Osteocyte (in vitro differentiated cells): ENCODE measurements around the gene SYPL1. TPM values are rescaled to one million over a fixed set of nuclear protein-coding genes. Genes with fewer than 3 reads are reported as not detected.

Source experiments
- DNase-seq: peaks from one replicate; pipeline ENCODE4 v3.0.0; 2021; ENCODE audit warnings: mixed read lengths; ENCODE audit not compliant: unreplicated experiment; ENCODE audit errors: extremely low spot score
- H3K27ac Mint-ChIP-seq: one replicate; pipeline ENCODE4 v1.8.0; 2021; ENCODE audit warnings: mild to moderate bottlenecking, mixed read lengths; ENCODE audit not compliant: unreplicated experiment
- H3K27me3 Mint-ChIP-seq: one replicate; pipeline ENCODE4 v1.8.0; 2021; ENCODE audit warnings: mixed read lengths; ENCODE audit not compliant: unreplicated experiment
- H3K36me3 Mint-ChIP-seq: one replicate; pipeline ENCODE4 v1.8.0; 2021; ENCODE audit warnings: mixed read lengths; ENCODE audit not compliant: unreplicated experiment
- H3K4me1 Mint-ChIP-seq: one replicate; pipeline ENCODE4 v1.8.0; 2021; ENCODE audit warnings: mixed read lengths; ENCODE audit not compliant: unreplicated experiment
- H3K4me3 Mint-ChIP-seq: one replicate; pipeline ENCODE4 v1.8.0; 2021; ENCODE audit warnings: mild to moderate bottlenecking, moderate library complexity, mixed read lengths; ENCODE audit not compliant: unreplicated experiment
- H3K9me3 Mint-ChIP-seq: one replicate; pipeline ENCODE4 v1.8.0; 2021; ENCODE audit warnings: mixed read lengths; ENCODE audit not compliant: unreplicated experiment
- CTCF ChIP-seq: fragments of 200-600 bp; sonication (generic); IDR thresholded peaks from 2 replicates; pipeline ENCODE4 v1.5.0; 2021; ENCODE audit warnings: antibody characterized with exemption, mild to moderate bottlenecking, moderate library complexity
- total RNA-seq: library from RNA; stranded (reverse); gene quantifications from 2 replicates; pipeline ENCODE4 v1.2.1, GENCODE V29; 2021

Gene SYPL1
- total RNA-seq, 1 donor from 2014 or later, result 80.9 TPM

- no peaks in the 10 kb centered on the region for H3K9me3 Mint-ChIP-seq
- no peaks in the 10 kb centered on the region for H3K36me3 Mint-ChIP-seq
- H3K4me3 Mint-ChIP-seq, result no peak overlapping the region
- H3K4me1 Mint-ChIP-seq, result peaks cover 27% of the 10 kb centered on the region
- no peak overlapping the region for H3K27ac Mint-ChIP-seq
- no peak for TF ChIP-seq CTCF
- DNase-seq, result no peak
- H3K27me3 Mint-ChIP-seq, result no peaks in the 10 kb centered on the region
These were observed 48.4 kb downstream of the SYPL1 start for GRCh38 chr7:106063692-106064091.

GRCh38 chr7:106063024-106063423, 49.1 kb downstream of the SYPL1 start:
- no peak for TF ChIP-seq CTCF
- no peaks in the 10 kb centered on the region for H3K27me3 Mint-ChIP-seq
- H3K36me3 Mint-ChIP-seq, result no peaks in the 10 kb centered on the region
- DNase-seq, result no peak
- no peaks in the 10 kb centered on the region for H3K9me3 Mint-ChIP-seq
- H3K27ac Mint-ChIP-seq, result no peak overlapping the region
- H3K4me1 Mint-ChIP-seq, result peaks cover 27% of the 10 kb centered on the region
- H3K4me3 Mint-ChIP-seq, result no peak overlapping the region

GRCh38 chr7:106062521-106062931, 49.6 kb downstream of the SYPL1 start:
- peaks cover 27% of the 10 kb centered on the region for H3K4me1 Mint-ChIP-seq
- H3K4me3 Mint-ChIP-seq, result no peak overlapping the region
- DNase-seq, result no peak
- no peaks in the 10 kb centered on the region for H3K9me3 Mint-ChIP-seq
- TF ChIP-seq CTCF, result no peak
- no peaks in the 10 kb centered on the region for H3K36me3 Mint-ChIP-seq
- no peak overlapping the region for H3K27ac Mint-ChIP-seq
- H3K27me3 Mint-ChIP-seq, result no peaks in the 10 kb centered on the region

- no peak overlapping the region for H3K27ac Mint-ChIP-seq
- no peaks in the 10 kb centered on the region for H3K36me3 Mint-ChIP-seq
- peaks cover 27% of the 10 kb centered on the region for H3K4me1 Mint-ChIP-seq
- no peak overlapping the region for H3K4me3 Mint-ChIP-seq
- no peaks in the 10 kb centered on the region for H3K9me3 Mint-ChIP-seq
- no peaks in the 10 kb centered on the region for H3K27me3 Mint-ChIP-seq
- TF ChIP-seq CTCF, result no peak
- no peak for DNase-seq
These were observed 50.1 kb downstream of the SYPL1 start for GRCh38 chr7:106062006-106062405.

- no peak overlapping the region for H3K27ac Mint-ChIP-seq
- H3K4me1 Mint-ChIP-seq, result peaks cover 27% of the 10 kb centered on the region
- DNase-seq, result no peak
- no peaks in the 10 kb centered on the region for H3K27me3 Mint-ChIP-seq
- TF ChIP-seq CTCF, result no peak
- H3K9me3 Mint-ChIP-seq, result no peaks in the 10 kb centered on the region
- no peak overlapping the region for H3K4me3 Mint-ChIP-seq
- H3K36me3 Mint-ChIP-seq, result no peaks in the 10 kb centered on the region
These were observed 50.7 kb downstream of the SYPL1 start for GRCh38 chr7:106061301-106061979.
